Endodermal cell (in vitro differentiated cells): ENCODE measurements around the gene CSNK1G1. TPM values are rescaled to one million over a fixed set of nuclear protein-coding genes. Genes with fewer than 3 reads are reported as not detected.
A peak's percentile ranks its signal among the peaks of the same experiment; 100 is the strongest.

Source experiments
- DNase-seq: peaks from one replicate; pipeline ENCODE4 v3.0.0-alpha.2; 2017
- H3K27ac ChIP-seq: 2 replicates; pipeline ENCODE4 v1.5.1; 2013; ENCODE audit warnings: mild to moderate bottlenecking, low read depth, low read length, moderate library complexity
- H3K27me3 ChIP-seq: 2 replicates; pipeline ENCODE4 v1.6.1; 2013; ENCODE audit warnings: mild to moderate bottlenecking, low read length, moderate library complexity; ENCODE audit not compliant: insufficient read depth, control insufficient read depth, poor library complexity, severe bottlenecking
- H3K36me3 ChIP-seq: 2 replicates; pipeline ENCODE4 v1.7.0; 2013; ENCODE audit warnings: mild to moderate bottlenecking, low read length, moderate library complexity; ENCODE audit not compliant: control insufficient read depth, insufficient read depth
- H3K4me1 ChIP-seq: one replicate; pipeline ENCODE4 v1.7.0; 2013; ENCODE audit warnings: low read length; ENCODE audit not compliant: control insufficient read depth, insufficient read depth
- H3K4me3 ChIP-seq: 2 replicates; pipeline ENCODE4 v1.5.1; 2013; ENCODE audit warnings: mild to moderate bottlenecking, low read length, moderate library complexity
- H3K9ac ChIP-seq: 2 replicates; pipeline ENCODE4 v1.6.1; 2013; ENCODE audit warnings: mild to moderate bottlenecking, low read length, moderate library complexity; ENCODE audit not compliant: poor library complexity, severe bottlenecking; ENCODE audit errors: extremely low read depth
- H3K9me3 ChIP-seq: 2 replicates; pipeline ENCODE4 v1.6.1; 2013; ENCODE audit warnings: mild to moderate bottlenecking, low read length, moderate library complexity; ENCODE audit not compliant: control insufficient read depth
- H3K27ac Mint-ChIP-seq: 2 replicates; pipeline ENCODE4 v1.8.0; 2020; ENCODE audit warnings: mixed read lengths
- H3K27me3 Mint-ChIP-seq: 2 replicates; pipeline ENCODE4 v1.8.0; 2021; ENCODE audit warnings: mild to moderate bottlenecking, mixed read lengths; ENCODE audit not compliant: insufficient read depth
- H3K36me3 Mint-ChIP-seq: 2 replicates; pipeline ENCODE4 v1.8.0; 2020; ENCODE audit warnings: low read depth, mixed read lengths
- H3K4me1 Mint-ChIP-seq: 2 replicates; pipeline ENCODE4 v1.8.0; 2020; ENCODE audit warnings: mixed read lengths
- H3K4me3 Mint-ChIP-seq: 2 replicates; pipeline ENCODE4 v1.8.0; 2020; ENCODE audit warnings: mild to moderate bottlenecking, moderate library complexity, mixed read lengths
- H3K9me3 Mint-ChIP-seq: 2 replicates; pipeline ENCODE4 v1.8.0; 2020; ENCODE audit warnings: mild to moderate bottlenecking, mixed read lengths
- CTCF ChIP-seq: fragments of 200-600 bp; sonication (generic); conservative IDR thresholded peaks from 2 replicates; pipeline ENCODE4 v1.5.0; 2021; ENCODE audit warnings: antibody characterized with exemption, mild to moderate bottlenecking
- WGBS, 2 experiments: methylation state at CpG; one replicate each; pipeline versions ENCODE4 v1.1.5 to v1.1.7; 2013; ENCODE audit warnings: missing lambda C conversion rate in 2 of 2, mixed read lengths in 1 of 2; ENCODE audit not compliant: insufficient coverage in 1 of 2, insufficient read length in 1 of 2; 5-methylcytosine and 5-hydroxymethylcytosine counted together
- total RNA-seq, 2 donors: library from RNA; stranded (reverse); fragmentation: NEBNext Ultra II Directional in 1 of 2; extraction: Animal tissue kit (Norgen Biotek cat#: 25700) in 1 of 2; gene quantifications; 2 replicates in 1 of 2; 3 replicates in 1 of 2; pipeline ENCODE4 v1.2.1, GENCODE V29; 2021

Gene CSNK1G1
- total RNA-seq, 2 donors from 2014 or later, result 24.5 to 31.4 TPM

- WGBS, 2 experiments, result 75 to 87% methylated on average over 7 to 12 of the region's 12 CpGs
- Histone ChIP-seq H3K27ac (no peak overlapping the region), H3K27me3 (no peaks in the 10 kb centered on the region), H3K36me3 (peaks cover 36% of the 10 kb centered on the region), H3K9me3 (no peaks in the 10 kb centered on the region), H3K4me3 (peak overlapping the region; percentile 92), H3K9ac (peak overlapping the region; percentile 77), H3K4me1 (peaks cover 13% of the 10 kb centered on the region)
- no peak for TF ChIP-seq CTCF
- no peak for DNase-seq
- peak overlapping the region; percentile 83 for H3K4me3 Mint-ChIP-seq
- no peaks in the 10 kb centered on the region for H3K9me3 Mint-ChIP-seq
- no peaks in the 10 kb centered on the region for H3K27me3 Mint-ChIP-seq
- H3K4me1 Mint-ChIP-seq, result peaks cover 43% of the 10 kb centered on the region
- peak overlapping the region; percentile 77 for H3K27ac Mint-ChIP-seq
- peaks cover 41% of the 10 kb centered on the region for H3K36me3 Mint-ChIP-seq
These were observed 194.1 kb downstream of the CSNK1G1 start for GRCh38 chr15:64161688-64162477.

- peaks cover 53% of the 10 kb centered on the region for H3K36me3 ChIP-seq
- H3K9me3 ChIP-seq, result no peaks in the 10 kb centered on the region
- Mint-ChIP-seq H3K9me3 (no peaks in the 10 kb centered on the region), H3K27me3 (peaks cover 2% of the 10 kb centered on the region), H3K36me3 (peaks cover 61% of the 10 kb centered on the region), H3K27ac (peak overlapping the region; percentile 9), H3K4me1 (peaks cover 17% of the 10 kb centered on the region), H3K4me3 (no peak overlapping the region)
- WGBS, 2 experiments, result 96 to 97% methylated on average over 10 to 11 of the region's 11 CpGs
- H3K9ac ChIP-seq, result no peak overlapping the region
- DNase-seq, result no peak
- no peaks in the 10 kb centered on the region for H3K27me3 ChIP-seq
- H3K4me3 ChIP-seq, result no peak overlapping the region
- no peak overlapping the region for H3K27ac ChIP-seq
- peaks cover 8% of the 10 kb centered on the region for H3K4me1 ChIP-seq
- no peak for TF ChIP-seq CTCF
These were observed 197.4 kb downstream of the CSNK1G1 start for GRCh38 chr15:64158363-64159134.

GRCh38 chr15:64157599-64158125 is 198.3 kb downstream of the CSNK1G1 start:
- no peak for DNase-seq
- Histone ChIP-seq H3K4me1 (peaks cover 6% of the 10 kb centered on the region), H3K9ac (no peak overlapping the region), H3K27me3 (peaks cover 8% of the 10 kb centered on the region), H3K4me3 (no peak overlapping the region), H3K36me3 (peaks cover 53% of the 10 kb centered on the region), H3K27ac (no peak overlapping the region), H3K9me3 (no peaks in the 10 kb centered on the region)
- no peak overlapping the region for H3K27ac Mint-ChIP-seq
- H3K4me1 Mint-ChIP-seq, result peaks cover 20% of the 10 kb centered on the region
- WGBS, 2 experiments, result 100% methylated on average over 1 of the region's 1 CpG; no CpG with 5 or more reads in 1 of the 2 experiments
- H3K36me3 Mint-ChIP-seq, result peaks cover 61% of the 10 kb centered on the region
- H3K27me3 Mint-ChIP-seq, result peaks cover 10% of the 10 kb centered on the region
- no peaks in the 10 kb centered on the region for H3K9me3 Mint-ChIP-seq
- no peak overlapping the region for H3K4me3 Mint-ChIP-seq
- TF ChIP-seq CTCF, result no peak
